SK-N-SH treated with all-trans-retinoic acid at 6 μM for 48 hours (cell line): Measurements from ENCODE around the gene CRYM.

Source experiments
- ATAC-seq: fragments of 200-7000 bp; cut with Tn5 transposase; 3 replicates; pipeline ENCODE4 v1.9.1; 2020; ENCODE audit warnings: mild to moderate bottlenecking, moderate library complexity
- BACH2 ChIP-seq: fragments of 250-450 bp; sonication (Bioruptor Pico); IDR thresholded peaks from 2 replicates; pipeline ENCODE4 v1.9.0; 2021; ENCODE audit warnings: mild to moderate bottlenecking, borderline replicate concordance
- CSRNP3 ChIP-seq: fragments of 250-450 bp; sonication (Bioruptor Pico); IDR thresholded peaks from 2 replicates; pipeline ENCODE4 v1.5.1; 2021; ENCODE audit warnings: mild to moderate bottlenecking, moderate library complexity
- GLIS3 ChIP-seq: fragments of 250-450 bp; sonication (Bioruptor Pico); IDR thresholded peaks from 2 replicates; pipeline ENCODE4 v1.5.0; 2020; ENCODE audit warnings: mild to moderate bottlenecking, moderate library complexity
- OSR1 ChIP-seq: fragments of 250-450 bp; sonication (Bioruptor Pico); IDR thresholded peaks from 2 replicates; pipeline ENCODE4 v1.8.0; 2022; ENCODE audit warnings: moderate library complexity, mild to moderate bottlenecking, inconsistent platforms
- RARB ChIP-seq: fragments of 250-450 bp; sonication (Bioruptor Pico); IDR thresholded peaks from 2 replicates; pipeline ENCODE4 v1.8.0; 2021; ENCODE audit warnings: mild to moderate bottlenecking, moderate library complexity
- SNAI2 ChIP-seq: fragments of 250-450 bp; sonication (Bioruptor Pico); IDR thresholded peaks from 2 replicates; pipeline ENCODE4 v1.5.0; 2020; ENCODE audit warnings: mild to moderate bottlenecking, moderate library complexity
- TCF4 ChIP-seq: fragments of 250-450 bp; sonication (Bioruptor Pico); IDR thresholded peaks from 2 replicates; pipeline ENCODE4 v1.8.0; 2021; ENCODE audit warnings: mild to moderate bottlenecking, moderate library complexity, borderline replicate concordance
- TSHZ2 ChIP-seq: fragments of 250-450 bp; sonication (Bioruptor Pico); IDR thresholded peaks from 2 replicates; pipeline ENCODE4 v1.5.0; 2020; ENCODE audit warnings: mild to moderate bottlenecking, moderate library complexity
- ZNF70 ChIP-seq: fragments of 450-650 bp; formaldehyde crosslinking; IDR thresholded peaks from 2 replicates; pipeline ENCODE4 v1.5.0; 2020; ENCODE audit warnings: mild to moderate bottlenecking, moderate library complexity

CRYM gene

GRCh38 chr16:21217121-21217520 is 61.0 kb downstream of the CRYM start:
- no peak for TF ChIP-seq TSHZ2 (CRISPR knock-in tag)

GRCh38 chr16:21214086-21214485 is 64.0 kb downstream of the CRYM start:
- no peak for TF ChIP-seq RARB
- TF ChIP-seq SNAI2 (CRISPR knock-in tag), result no peak
- no peak for TF ChIP-seq ZNF70 (CRISPR knock-in tag)
- no peak for ATAC-seq

More at GRCh38 chr16:21217121-21217520, 61.0 kb downstream of the CRYM start:
- ATAC-seq, result no peak

- no peak for ATAC-seq
- TF ChIP-seq TSHZ2 (CRISPR knock-in tag) (no peak), SNAI2 (CRISPR knock-in tag) (no peak), OSR1 (CRISPR knock-in tag) (no peak), GLIS3 (no peak), CSRNP3 (CRISPR knock-in tag) (no peak), TCF4 (CRISPR knock-in tag) (no peak), BACH2 (CRISPR knock-in tag) (no peak)
Measured at GRCh38 chr16:21211486-21211885, 66.6 kb downstream of the CRYM start, which contains the start of gene ZP2. ZP2 (minus strand) TSS chr16:21211574; CDS start chr16:21211547, 27 bp downstream.
